ENCODE measurements around the gene STAT5B.
A peak's percentile ranks its signal among the peaks of the same experiment; 100 is the strongest.
"Not testable (repeated sequence)": the region's sequence is repeated elsewhere in the genome, so short reads cannot be mapped to it uniquely, and the experiment has no call there.

The STAT5B gene

GRCh38 chr17:42266462-42266861 lies 9.7 kb downstream of the STAT5B start:
- no peak for DNase-seq

DNA sequence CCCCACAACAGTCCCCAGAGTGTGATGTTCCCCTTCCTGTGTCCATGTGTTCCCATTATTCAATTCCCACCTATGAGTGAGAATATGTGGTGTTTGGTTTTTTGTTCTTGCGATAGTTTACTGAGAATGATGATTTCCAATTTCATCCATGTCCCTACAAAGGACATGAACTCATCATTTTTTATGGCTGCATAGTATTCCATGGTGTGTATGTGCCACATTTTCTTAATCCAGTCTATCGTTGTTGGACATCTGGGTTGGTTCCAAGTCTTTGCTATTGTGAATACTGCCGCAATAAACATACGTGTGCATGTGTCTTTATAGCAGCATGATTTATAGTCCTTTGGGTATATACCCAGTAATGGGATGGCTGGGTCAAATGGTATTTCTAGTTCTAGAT lies 11.8 kb downstream of the STAT5B start:
- not testable (repeated sequence) for DNase-seq

DNA sequence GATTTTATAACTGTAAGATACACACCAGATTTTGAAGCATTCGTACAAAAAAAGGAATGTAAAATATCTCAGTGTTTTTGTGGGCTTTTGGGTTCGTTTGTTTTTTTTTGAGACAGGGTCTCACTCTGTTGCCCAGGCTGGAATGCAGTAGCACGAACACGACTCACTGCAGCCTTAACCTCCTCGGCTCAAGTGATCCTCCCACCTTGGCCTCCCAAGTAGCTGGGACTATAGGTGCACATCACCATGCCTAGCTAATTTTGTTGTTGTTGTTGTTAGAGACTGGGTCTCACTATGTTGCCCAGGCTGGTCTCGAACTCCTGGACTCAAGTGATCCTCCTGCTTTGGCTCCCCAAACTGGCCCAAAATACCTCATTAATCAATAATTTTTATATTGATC lies 15.9 kb downstream of the STAT5B start:
- no peak for DNase-seq

- no peak for DNase-seq
These were observed 20.7 kb downstream of the STAT5B start for GRCh38 chr17:42255445-42255844.

GRCh38 chr17:42253578-42253977 lies 22.6 kb downstream of the STAT5B start:
- no peak for DNase-seq

DNA sequence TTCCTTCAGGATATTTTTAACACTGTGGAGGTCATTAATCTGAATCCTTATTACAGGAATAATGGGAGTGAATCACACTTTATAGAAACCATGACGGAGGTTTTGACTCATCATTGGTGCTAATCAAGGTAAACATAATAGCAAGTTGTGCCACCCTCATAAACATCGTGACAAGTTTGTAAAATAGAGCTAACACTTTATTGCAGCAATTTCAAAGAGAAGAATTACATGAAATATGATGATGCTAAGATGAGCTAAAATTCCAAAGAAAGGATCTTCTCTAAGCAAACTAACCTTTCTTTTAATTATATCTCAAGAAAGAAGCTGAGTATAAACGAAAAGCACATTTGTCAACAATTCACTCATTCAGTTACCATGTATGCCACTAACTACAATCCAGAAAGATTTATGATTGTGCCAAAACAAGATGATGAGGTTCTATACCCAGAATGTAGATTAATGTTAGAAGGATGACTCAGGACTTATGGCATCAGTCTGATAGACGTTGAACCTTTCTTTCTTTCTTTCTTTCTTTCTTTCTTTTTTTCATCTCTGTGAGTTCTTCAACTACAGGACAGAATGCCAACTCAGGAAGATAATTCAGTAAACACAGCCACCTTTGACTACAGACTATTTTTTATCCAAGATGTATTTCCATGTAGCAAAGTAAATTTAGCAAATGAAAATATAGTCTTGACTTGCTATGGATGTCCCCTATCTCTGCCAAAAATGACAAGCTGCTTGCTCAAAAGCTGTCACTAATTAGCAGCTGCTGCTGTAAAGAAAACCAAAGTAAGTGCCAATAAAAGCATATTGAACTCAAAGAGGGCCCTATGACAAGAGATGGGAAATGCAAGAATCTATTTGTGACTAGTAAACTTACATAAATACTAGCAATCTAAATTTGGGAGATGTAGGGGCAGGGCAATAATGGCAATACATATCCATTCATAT lies 23.3 kb downstream of the STAT5B start:
- DNase-seq: no peak

- DNase-seq: no peak
These were observed 25.1 kb downstream of the STAT5B start for GRCh38 chr17:42251115-42251514.

DNA sequence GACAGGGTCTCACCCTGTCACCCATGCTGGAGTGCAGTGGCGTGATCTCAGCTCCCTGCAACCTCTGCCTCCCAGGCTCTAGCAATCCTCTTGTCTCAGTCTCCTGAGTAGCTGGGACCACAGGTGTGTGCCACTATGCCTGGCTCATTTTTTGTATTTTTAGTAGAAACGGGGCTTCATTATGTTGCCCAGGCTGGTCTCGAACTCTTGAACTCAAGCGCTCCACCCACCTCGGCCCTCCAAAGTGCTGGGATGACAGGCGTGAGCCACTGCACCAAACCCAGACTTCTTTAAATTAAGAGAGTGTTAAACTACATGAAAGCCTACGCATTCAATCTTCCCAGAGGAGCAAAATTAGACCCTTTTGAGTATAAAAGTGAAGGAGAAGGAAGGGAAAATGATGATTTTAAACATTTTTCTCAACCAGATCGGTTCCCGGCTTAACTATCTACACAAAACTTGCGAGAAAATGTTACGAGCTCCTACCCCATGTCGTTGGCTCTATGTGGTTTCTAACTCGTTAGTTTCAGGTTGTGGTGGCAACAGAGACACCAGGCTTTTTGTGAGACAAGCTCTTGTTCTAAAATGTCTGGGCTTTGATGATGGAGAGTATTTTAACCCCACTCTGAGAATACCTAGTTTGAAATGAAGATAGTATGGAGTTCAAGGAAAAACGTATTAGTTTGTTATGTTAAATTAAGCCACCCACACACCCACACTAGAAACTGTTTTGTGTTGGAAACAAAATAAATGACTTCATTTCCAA lies 26.3 kb downstream of the STAT5B start:
- DNase-seq: no peak

GRCh38 chr17:42248351-42249179 lies 27.6 kb downstream of the STAT5B start:
- peak; percentile 67 to 69 for DNase-seq

DNA sequence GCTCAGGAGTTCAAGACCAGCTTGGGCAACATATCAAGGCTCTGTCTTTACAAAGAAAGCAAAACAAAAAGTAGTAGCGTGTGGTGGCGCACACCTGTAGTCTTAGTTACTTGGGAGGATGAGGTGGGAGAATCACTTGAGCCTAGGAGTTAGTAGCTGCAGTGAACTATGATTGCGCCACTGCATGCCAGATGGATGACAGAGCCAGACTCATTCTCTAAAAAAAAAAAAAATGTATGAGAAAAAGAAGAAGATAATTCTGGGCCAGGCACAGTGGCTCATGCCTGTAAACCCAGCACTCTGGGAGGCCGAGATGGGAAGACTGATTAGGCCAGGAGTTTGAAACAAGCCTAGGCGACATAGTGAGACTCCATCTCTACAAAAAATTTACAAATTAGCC lies 28.5 kb downstream of the STAT5B start:
- no peak for DNase-seq

DNA sequence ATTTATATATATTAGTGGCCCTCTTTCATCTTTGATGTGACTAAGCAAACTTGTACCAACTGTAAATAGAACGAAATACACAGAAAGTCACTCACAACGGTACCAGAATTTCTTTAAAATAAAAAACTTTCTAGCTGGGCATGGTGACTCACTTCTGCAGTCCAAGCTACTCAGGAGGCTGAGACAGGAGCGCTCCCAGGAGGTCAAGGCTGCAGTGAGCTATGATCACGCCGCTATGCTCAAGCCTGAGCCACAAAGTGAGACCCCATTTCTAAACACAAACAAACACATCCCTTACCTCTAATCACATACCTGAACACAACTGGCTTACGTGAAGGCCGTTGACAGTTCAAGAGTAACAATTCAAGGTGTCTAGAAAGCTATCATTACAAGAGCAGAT lies 29.7 kb downstream of the STAT5B start:
- no peak for DNase-seq

- DNase-seq: not testable (repeated sequence)
These were observed 31.0 kb downstream of the STAT5B start for GRCh38 chr17:42245183-42245582.

- DNase-seq: not testable (repeated sequence)
These were observed 32.1 kb downstream of the STAT5B start for GRCh38 chr17:42244116-42244515.

- DNase-seq: no peak
These were observed 32.7 kb downstream of the STAT5B start for GRCh38 chr17:42243493-42243982.

DNA sequence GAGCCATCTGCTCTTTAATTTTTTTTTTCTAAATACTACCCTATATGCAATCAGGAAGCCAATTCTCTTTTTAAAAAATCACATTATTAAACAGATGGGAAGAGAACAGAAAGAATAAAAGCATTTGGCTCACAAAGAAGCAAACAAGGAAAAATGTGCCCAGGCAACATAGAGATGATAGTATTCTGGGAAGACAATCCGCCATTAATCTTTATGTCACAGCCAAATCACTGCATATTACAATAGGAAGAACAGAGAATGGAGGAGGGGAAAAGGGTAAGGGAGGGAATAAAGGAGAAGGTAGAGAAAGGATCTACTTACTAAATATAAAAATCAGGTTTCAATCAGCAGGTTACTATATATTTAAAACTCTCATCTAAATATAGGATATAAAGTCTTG lies 34.3 kb downstream of the STAT5B start:
- no peak for DNase-seq

- not testable (repeated sequence) for DNase-seq
These were observed 35.3 kb downstream of the STAT5B start for GRCh38 chr17:42240863-42241262.

- no peak for DNase-seq
These were observed 36.0 kb downstream of the STAT5B start for GRCh38 chr17:42240201-42240600.

GRCh38 chr17:42239576-42239975 lies 36.6 kb downstream of the STAT5B start:
- DNase-seq: not testable (repeated sequence)

GRCh38 chr17:42236760-42237159 lies 39.4 kb downstream of the STAT5B start:
- DNase-seq: no peak

GRCh38 chr17:42233994-42234393 lies 42.2 kb downstream of the STAT5B start:
- no peak for DNase-seq

GRCh38 chr17:42233156-42233555 lies 43.0 kb downstream of the STAT5B start:
- no peak for DNase-seq

GRCh38 chr17:42230225-42230624 lies 46.0 kb downstream of the STAT5B start:
- no peak for DNase-seq
